Inflammatory macrophage treated with lipopolysaccharide for 4 hours (primary cell): Measurements from ENCODE around the gene FCRLA.
A peak's percentile ranks its signal among the peaks of the same experiment; 100 is the strongest.
"Not testable (repeated sequence)": the region's sequence is repeated elsewhere in the genome, so short reads cannot be mapped to it uniquely, and the experiment has no call there.

Experiments
- DNase-seq: peaks from one replicate; pipeline ENCODE4 v3.0.0-alpha.2; 2020

The FCRLA gene

DNA sequence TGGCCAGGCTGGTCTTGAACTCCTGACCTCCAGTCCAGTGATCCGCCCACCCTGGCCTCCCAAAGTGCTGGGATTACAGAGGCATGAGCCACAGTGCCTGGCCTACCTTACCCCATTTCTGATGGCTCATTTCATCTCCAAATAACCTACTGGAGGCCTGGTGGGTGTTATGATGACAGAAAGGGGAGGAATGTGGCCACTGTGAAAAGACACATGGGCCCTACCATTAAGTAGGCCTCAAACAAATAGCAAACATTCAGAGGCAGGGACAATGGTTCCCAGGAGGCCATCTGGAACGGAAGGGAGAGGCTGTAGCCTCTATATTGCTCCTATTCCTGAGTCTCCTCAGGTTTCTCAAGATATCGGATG, 932 bp upstream of the FCRLA start:
- DNase-seq: peak; percentile 59

DNA sequence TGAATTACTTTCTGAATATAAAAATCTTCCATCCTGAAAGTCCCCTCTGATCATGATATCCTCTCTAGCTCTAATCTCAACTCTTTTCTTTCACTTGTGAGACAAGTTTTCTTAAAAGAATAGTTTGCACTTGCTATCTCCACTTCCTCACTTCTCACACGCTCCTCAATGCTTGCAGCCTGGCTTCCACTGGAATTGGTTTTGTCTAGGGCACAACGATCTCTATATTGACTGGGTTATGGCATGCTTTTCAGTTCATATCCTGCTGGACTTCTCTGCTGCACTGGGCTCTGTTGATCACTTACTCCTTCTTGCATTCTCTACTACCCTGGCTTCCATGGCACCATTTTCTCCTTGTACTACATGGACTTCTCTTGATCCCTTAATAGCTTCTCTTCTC, 474 bp downstream of the FCRLA start:
- no peak for DNase-seq

DNA sequence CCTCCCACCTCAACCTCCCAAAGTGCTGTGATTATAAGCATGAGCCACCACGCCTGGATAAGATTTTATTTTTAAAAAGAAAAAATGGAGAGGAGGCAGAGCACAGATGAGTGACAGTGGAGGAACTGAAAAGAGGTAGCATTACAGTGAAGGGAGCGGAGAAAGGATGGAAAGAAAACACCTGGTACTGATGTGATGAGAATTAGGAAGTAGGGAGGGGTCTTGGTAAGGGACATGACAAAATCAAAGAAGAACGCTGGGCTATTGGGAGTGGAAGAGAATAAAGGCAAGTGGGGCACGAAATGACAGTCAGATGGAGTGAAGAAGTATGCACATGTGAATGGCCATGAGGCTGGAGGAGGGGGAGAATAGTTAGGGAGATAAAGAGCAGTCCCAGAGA, 2.3 kb downstream of the FCRLA start:
- DNase-seq: no peak

DNA sequence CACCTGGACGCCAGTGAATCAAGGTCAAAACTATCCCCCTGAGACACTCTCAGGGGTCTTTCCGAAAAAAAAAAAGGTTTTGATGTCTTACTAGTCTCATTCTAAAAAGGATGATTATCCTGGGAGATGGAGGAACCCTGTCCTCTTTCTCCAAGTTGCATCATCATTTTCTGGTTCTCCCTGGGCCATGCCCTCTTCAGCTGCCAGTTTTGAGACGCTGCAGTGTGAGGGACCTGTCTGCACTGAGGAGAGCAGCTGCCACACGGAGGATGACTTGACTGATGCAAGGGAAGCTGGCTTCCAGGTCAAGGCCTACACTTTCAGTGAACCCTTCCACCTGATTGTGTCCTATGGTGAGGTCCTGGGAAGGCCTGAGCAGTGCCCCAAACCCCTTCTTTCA, 3.5 kb downstream of the FCRLA start:
- no peak for DNase-seq

DNA sequence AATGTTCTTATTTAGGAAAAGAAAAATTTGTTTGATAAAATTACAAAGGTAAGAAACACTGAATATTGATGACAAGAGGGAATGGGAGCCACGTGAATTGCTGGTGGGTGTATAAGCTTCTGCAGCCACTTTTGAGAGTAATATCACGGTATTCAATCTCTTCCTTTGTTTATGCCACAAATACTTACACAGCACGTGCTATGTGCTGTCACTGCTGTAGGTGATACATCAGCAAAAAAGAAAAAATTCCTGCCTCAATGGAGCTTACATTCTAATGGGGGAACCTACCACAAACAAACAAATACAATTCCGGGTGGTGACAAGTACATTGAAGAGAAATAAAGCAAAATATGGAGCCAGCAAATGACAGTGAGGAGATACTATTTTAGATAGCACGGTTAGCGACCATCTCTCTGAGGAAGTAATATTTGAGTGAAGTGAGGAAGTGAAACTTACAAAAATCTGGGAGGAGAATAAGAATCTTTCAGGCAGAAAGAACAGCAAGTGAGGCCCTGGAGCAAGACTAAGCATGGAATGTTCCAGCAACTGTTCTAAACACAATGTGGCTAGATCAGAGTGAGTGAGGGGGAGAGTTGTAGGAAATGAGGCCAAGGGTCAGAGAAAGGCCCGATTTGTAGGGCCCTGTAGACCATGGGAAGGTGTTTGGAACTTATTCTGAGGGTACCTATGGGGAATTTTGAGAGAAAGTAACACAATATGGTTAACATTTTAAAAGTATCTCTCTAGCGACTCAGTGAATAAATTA, 11.7 kb downstream of the FCRLA start:
- peak; percentile 75 for DNase-seq

- no peak for DNase-seq
These were observed 12.2 kb downstream of the FCRLA start for GRCh38 chr1:161719325-161719611.

DNA sequence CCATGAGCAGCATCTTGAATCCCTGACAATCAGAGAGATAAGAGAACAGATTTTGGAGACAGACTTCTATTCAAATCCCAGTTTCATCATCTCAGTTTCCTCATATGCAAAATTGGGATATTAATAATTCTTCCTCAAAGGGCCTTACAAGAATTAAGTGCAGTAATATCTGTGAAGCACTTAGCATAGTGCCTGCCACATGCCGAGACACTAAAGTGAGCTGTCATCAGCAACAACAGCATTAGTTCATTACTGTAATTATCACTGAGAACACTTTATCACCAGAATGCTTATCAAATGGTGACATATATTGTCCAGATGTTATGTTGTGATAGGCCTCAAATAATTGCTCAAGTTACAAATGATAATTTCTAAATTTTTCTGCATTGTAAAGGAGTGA, 13.4 kb downstream of the FCRLA start:
- peak; percentile 66 for DNase-seq

GRCh38 chr1:161720956-161721737, 14.1 kb downstream of the FCRLA start, which contains the start of gene FCRLB:
FCRLB (plus strand) TSS chr1:161721544; CDS start chr1:161722673, 1,129 bp downstream.
- peak; percentile 56 for DNase-seq

- peak; percentile 94 for DNase-seq
These were observed 14.8 kb downstream of the FCRLA start for GRCh38 chr1:161721738-161722343.

- DNase-seq: peak; percentile 32
These were observed 15.4 kb downstream of the FCRLA start for GRCh38 chr1:161722406-161722805.

DNA sequence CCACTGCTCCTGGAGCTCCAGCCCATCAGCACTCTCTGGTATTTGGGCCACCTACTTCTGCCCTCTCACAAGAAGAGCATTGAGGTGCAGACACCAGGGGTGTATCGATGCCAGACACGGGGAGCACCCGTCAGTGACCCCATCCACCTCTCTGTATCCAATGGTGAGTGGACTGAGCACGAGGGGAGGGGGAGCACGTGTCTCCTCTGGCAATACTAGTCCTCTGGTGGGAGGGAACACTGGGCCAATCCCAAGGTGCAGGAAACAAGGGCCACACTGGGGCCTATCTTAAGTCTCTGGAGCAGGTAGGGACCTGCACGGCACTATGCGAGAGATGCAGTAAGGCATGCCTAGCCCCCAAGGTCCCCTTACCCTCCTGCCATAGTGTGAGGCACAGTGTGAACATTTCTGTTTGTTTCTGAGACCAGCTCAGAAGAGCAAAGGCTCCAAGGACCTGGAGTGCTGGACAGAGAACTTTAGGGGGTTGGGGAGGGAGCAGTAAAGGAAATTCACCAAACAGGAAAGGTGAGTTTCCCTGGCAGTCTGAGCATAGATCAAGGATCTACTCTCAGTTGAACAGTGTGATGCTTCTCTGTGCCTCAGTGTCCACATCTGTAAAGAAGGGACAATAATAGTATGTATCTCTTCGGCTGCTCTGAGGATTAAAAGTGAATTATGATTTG, 16.6 kb downstream of the FCRLA start:
- no peak for DNase-seq

DNA sequence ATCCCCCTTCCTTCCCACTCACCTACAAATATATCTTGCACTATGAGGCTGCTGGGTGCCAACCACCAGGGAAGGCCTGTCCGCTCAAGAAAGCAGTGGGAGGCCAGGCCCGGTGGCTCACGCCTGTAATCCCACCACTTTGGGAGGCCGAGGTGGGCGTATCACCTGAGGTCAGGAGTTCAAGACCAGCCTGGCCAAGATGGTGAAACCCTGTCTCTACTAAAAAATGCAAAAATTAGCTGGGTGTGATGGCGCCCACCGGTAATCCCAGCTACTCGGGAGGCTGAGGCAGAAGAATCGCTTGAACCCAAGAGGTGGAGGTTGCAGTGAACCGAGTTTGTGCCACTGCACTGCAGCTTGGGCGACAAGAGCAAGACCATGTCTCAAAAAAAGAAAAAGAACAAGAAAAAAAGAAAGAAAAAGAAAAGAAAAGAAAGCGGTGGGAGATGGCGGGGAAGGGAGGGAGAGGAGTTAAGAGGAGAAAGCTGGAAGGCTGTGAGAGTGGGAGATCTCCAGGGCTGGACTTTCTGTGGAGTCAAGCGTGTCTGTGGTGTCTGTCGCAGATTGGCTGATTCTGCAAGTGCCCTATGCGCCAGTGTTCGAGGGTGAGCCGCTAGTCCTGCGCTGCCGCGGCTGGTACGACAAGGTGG, 18.4 kb downstream of the FCRLA start:
- not testable (repeated sequence) for DNase-seq

- no peak for DNase-seq
These were observed 19.0 kb downstream of the FCRLA start for GRCh38 chr1:161725908-161726472.

DNA sequence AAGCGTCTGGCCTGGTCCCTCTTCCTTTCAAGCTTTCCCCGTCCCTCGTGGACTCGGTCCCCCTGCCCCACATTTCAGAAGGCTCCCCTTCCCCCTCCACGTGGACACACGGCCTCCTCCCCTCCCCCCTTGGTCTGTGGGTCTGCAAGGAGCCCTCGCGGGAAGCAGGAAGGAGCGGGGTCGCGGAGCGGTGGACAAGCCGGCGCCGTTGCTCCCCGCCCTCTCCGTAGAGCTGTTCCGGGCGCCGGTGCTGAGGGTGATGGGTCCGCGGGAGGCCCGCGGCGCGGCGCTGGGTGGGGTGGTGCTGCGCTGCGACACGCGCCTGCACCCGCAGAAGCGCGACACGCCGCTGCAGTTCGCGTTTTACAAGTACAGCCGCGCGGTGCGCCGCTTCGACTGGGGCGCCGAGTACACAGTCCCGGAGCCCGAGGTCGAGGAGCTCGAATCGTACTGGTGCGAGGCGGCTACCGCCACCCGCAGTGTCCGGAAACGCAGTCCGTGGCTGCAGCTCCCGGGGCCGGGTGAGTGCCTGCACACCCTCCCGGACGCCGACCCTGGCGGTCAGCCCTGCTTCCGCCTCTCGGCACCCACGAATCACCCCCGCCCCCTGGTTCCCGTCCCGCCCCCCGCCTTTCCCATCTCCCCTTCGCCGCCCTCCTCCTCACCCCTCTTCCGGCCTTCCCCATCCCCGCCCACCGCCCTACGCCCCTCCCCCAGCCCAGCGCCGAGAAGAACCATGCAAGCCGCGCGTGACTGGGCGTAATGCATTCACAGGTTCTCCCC, 19.6 kb downstream of the FCRLA start:
- DNase-seq: peak; percentile 57

- peak; percentile 57 for DNase-seq
These were observed 20.4 kb downstream of the FCRLA start for GRCh38 chr1:161727256-161727924.

GRCh38 chr1:161728376-161729226, 21.6 kb downstream of the FCRLA start:
- peak; percentile 85 for DNase-seq

DNA sequence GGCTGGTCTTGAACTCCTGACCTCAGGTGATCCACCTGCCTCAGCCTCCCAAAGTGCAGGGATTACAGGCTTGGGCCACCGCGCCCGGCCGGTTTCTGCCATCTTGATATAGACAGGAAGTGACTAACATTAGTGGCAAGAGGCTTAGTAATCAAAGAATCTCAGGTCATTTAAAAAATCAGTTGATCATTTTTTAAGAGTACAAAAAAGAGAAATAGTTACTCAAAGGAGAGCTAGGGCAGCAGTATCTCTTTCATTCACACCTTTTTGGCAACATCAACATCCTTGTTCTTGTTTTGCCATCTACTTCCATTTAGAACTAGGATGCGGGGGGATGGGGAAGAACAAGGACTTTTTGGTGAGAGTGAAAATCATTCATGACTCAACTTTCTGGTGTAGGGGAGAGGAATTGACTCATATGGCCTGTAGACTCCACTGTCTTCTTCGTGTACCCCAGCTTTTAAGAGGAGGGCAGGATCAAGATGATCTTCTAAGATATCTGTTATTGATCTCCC, 23.1 kb downstream of the FCRLA start:
- peak; percentile 75 for DNase-seq

- DNase-seq: no peak
These were observed 24.2 kb downstream of the FCRLA start for GRCh38 chr1:161731241-161731640.

GRCh38 chr1:161731981-161732718, 25.1 kb downstream of the FCRLA start:
- no peak for DNase-seq
